Measurements from ENCODE around the gene ERVFRD-1. TPM values are rescaled to one million over a fixed set of nuclear protein-coding genes. Genes with fewer than 3 reads are reported as not detected.

The ERVFRD-1 gene
- total and polyA plus RNA-seq, 7 donors = 0.04 to 0.11 (median 0.06) TPM; not detected in 4

DNA sequence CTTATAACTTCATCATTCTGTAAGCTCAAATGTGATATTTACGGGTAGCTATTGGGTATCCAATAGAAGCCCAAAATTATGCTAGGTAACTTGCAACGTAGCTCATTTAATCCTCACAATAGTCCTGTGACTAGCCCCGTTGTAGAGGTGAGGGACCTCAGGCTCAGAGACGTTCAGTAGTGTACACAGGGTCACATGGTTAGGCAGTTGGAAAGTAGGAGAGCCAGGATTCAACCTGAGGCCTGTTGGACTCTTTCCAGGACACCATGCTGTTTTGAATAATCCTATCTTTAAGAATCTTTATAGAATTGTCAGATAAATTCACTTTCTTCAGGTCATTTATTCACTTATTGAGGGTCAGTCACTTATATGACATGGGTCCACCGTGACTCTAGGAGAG lies 58.2 kb downstream of the ERVFRD-1 start:
- Histone ChIP-seq H3K4me3 (no peak overlapping the region), H3K9me3 (no peaks in the 10 kb centered on the region), H3K36me3 (ENCODE audit: insufficient read depth in 1 of 2, low read depth in 1 of 2) (no peaks in the 10 kb centered on the region), H3K4me1 (no peaks in the 10 kb centered on the region), H3K27ac (no peak overlapping the region), H3K27me3 (ENCODE audit: insufficient read depth in 3 of 3, low read length in 2 of 3) (peaks cover 0 to 17% (median 3%) of the 10 kb centered on the region in 3 donors)
- TF ChIP-seq CTCF (IDR thresholded peaks at IDR 0.05) = no peak
- DNase-seq = no peak
- no peak for ATAC-seq
- intact Hi-C loops (cut with DNase I) = no loop called here
- 71 to 80% (median 72%) methylated on average over 5 of the region's 5 CpGs for WGBS, 3 donors

Other genes starting within 250 kb of the ERVFRD-1 start
- not detected for gene GCM2, start 229.7 kb downstream of the ERVFRD-1 start, total RNA-seq
- gene GCM2, start 229.7 kb downstream of the ERVFRD-1 start, polyA plus RNA-seq = not detected
- under 1 TPM in 3 of 4 donors, not detected in 1; 0.08 to 0.99 (median 0.60) TPM for gene SYCP2L, start 224.7 kb downstream of the ERVFRD-1 start, total RNA-seq
- under 1 TPM; 0.12 to 0.25 (median 0.13) TPM for gene SYCP2L, start 224.7 kb downstream of the ERVFRD-1 start, polyA plus RNA-seq
- under 1 TPM; 0.36 to 0.93 (median 0.56) TPM for gene ELOVL2, start 67.4 kb downstream of the ERVFRD-1 start, total RNA-seq
- under 1 TPM; 0.34 to 0.74 (median 0.57) TPM for gene ELOVL2, start 67.4 kb downstream of the ERVFRD-1 start, polyA plus RNA-seq
- 10 to 100 TPM in 3 of 4 donors, 1 to 10 TPM in 1; 10.0 to 16.6 (median 11.8) TPM for gene SMIM13, start 17.9 kb downstream of the ERVFRD-1 start, total RNA-seq
- 10 to 100 TPM in 1 of 3 donors, 1 to 10 TPM in 2; 5.6 to 19.1 (median 7.6) TPM for gene SMIM13, start 17.9 kb downstream of the ERVFRD-1 start, polyA plus RNA-seq
- gene NEDD9, start 120.9 kb upstream of the ERVFRD-1 start, total RNA-seq = 10 to 100 TPM; 11.2 to 15.7 (median 12.8) TPM
- gene NEDD9, start 120.9 kb upstream of the ERVFRD-1 start, polyA plus RNA-seq = 10 to 100 TPM in 1 of 3 donors, 1 to 10 TPM in 2; 9.0 to 11.0 (median 10.0) TPM

Measured in psoas muscle (tissue), 8 donors.